ENCODE data around the gene MAP1S. TPM values are rescaled to one million over a fixed set of nuclear protein-coding genes. Genes with fewer than 3 reads are reported as not detected.

MAP1S gene
- polyA plus RNA-seq, 1 experiment: 20.4 TPM

DNA sequence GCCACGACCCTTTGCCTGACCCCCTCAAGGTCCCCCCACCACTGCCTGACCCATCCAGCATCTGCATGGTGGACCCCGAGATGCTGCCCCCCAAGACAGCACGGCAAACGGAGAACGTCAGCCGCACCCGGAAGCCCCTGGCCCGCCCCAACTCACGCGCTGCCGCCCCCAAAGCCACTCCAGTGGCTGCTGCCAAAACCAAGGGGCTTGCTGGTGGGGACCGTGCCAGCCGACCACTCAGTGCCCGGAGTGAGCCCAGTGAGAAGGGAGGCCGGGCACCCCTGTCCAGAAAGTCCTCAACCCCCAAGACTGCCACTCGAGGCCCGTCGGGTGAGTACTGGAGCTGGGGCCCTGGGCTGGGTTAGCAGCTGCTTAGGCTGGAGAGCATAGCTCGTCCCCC, 8.6 kb downstream of the MAP1S start:
- Histone ChIP-seq H3K36me3 (ENCODE audit: control insufficient read depth, insufficient read depth, low read length) (peaks cover 41% of the 10 kb centered on the region), H3K27me3 (ENCODE audit: control insufficient read depth, insufficient read depth, low read length) (no peaks in the 10 kb centered on the region), H3K4me3 (ENCODE audit: low read depth, low read length) (no peak overlapping the region)
- POLR2A ChIA-PET: no interaction called here
- no peak for TF ChIP-seq CTCF (IDR thresholded peaks at IDR 0.05; ENCODE audit: insufficient read depth, low read depth, low read length)
- CTCF ChIA-PET: interaction anchor here (0.7 kb wide), 1 partner anchor 18 kb away, joined by 5 read pairs; no protein-coding TSS in a partner anchor
- DNase-seq (ENCODE audit: low read depth): no peak

- H3K4me3 ChIP-seq (ENCODE audit: low read depth, low read length): no peak overlapping the region
- DNase-seq (ENCODE audit: low read depth): no peak
- ChIA-PET CTCF (interaction anchor here (0.6 kb wide), 1 partner anchor 370 kb away, joined by 3 read pairs; no protein-coding TSS in a partner anchor), POLR2A (no interaction called here)
- no peaks in the 10 kb centered on the region for H3K27me3 ChIP-seq (ENCODE audit: control insufficient read depth, insufficient read depth, low read length)
- TF ChIP-seq CTCF (IDR thresholded peaks at IDR 0.05; ENCODE audit: insufficient read depth, low read depth, low read length): no peak
- H3K36me3 ChIP-seq (ENCODE audit: control insufficient read depth, insufficient read depth, low read length): peaks cover 27% of the 10 kb centered on the region
These were observed 13.8 kb downstream of the MAP1S start for GRCh38 chr19:17733127-17733526.

DNA sequence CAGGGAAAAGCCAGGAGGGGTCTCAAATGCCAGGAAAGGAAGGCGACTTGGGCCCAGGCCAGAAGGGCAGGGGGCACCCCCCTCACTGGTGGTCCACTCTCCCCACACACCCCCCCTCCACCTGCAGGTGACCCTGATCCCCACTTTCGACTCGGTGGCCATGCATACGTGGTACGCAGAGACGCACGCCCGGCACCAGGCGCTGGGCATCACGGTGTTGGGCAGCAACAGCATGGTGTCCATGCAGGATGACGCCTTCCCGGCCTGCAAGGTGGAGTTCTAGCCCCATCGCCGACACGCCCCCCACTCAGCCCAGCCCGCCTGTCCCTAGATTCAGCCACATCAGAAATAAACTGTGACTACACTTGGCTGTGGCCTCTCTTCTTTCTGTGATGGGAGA, 14.9 kb downstream of the MAP1S start:
- POLR2A ChIA-PET: no interaction called here
- H3K27me3 ChIP-seq (ENCODE audit: control insufficient read depth, insufficient read depth, low read length): no peaks in the 10 kb centered on the region
- CTCF ChIA-PET: no interaction called here
- H3K36me3 ChIP-seq (ENCODE audit: control insufficient read depth, insufficient read depth, low read length): peaks cover 24% of the 10 kb centered on the region
- H3K4me3 ChIP-seq (ENCODE audit: low read depth, low read length): no peak overlapping the region
- no peak for TF ChIP-seq CTCF (IDR thresholded peaks at IDR 0.05; ENCODE audit: insufficient read depth, low read depth, low read length)
- DNase-seq (ENCODE audit: low read depth): no peak

GRCh38 chr19:17735410-17735809, 16.1 kb downstream of the MAP1S start:
- peaks cover 22% of the 10 kb centered on the region for H3K36me3 ChIP-seq (ENCODE audit: control insufficient read depth, insufficient read depth, low read length)
- no peak for DNase-seq (ENCODE audit: low read depth)
- TF ChIP-seq CTCF (IDR thresholded peaks at IDR 0.05; ENCODE audit: insufficient read depth, low read depth, low read length): no peak
- H3K27me3 ChIP-seq (ENCODE audit: control insufficient read depth, insufficient read depth, low read length): no peaks in the 10 kb centered on the region
- H3K4me3 ChIP-seq (ENCODE audit: low read depth, low read length): no peak overlapping the region
- ChIA-PET CTCF (no interaction called here), POLR2A (no interaction called here)

GRCh38 chr19:17737690-17738153, 18.4 kb downstream of the MAP1S start:
- no peak for TF ChIP-seq CTCF (IDR thresholded peaks at IDR 0.05; ENCODE audit: insufficient read depth, low read depth, low read length)
- ChIA-PET CTCF (no interaction called here), POLR2A (interaction anchor here (0.6 kb wide), 1 partner anchor 122 kb away, joined by 3 read pairs; no protein-coding TSS in a partner anchor)
- DNase-seq (ENCODE audit: low read depth): no peak
- no peaks in the 10 kb centered on the region for H3K27me3 ChIP-seq (ENCODE audit: control insufficient read depth, insufficient read depth, low read length)
- peaks cover 19% of the 10 kb centered on the region for H3K36me3 ChIP-seq (ENCODE audit: control insufficient read depth, insufficient read depth, low read length)
- H3K4me3 ChIP-seq (ENCODE audit: low read depth, low read length): no peak overlapping the region
